Esophagus muscularis mucosa (tissue), 4 donors: ENCODE data around the gene PIN1.

Experiments used
- CTCF ChIP-seq, 3 experiments: fragments of 200-600 bp in 2 of 3; fragments of 450-650 bp in 1 of 3; sonication (generic) in 2 of 3; IDR thresholded peaks; one replicate each; pipeline ENCODE4 v1.5.1; 2017 to 2019; ENCODE audit warnings: antibody characterized with exemption in 3 of 3, mild to moderate bottlenecking in 2 of 3, moderate library complexity in 1 of 3
- EP300 ChIP-seq: sonication (generic); formaldehyde crosslinking; IDR thresholded peaks from one replicate; pipeline ENCODE4 v1.6.1; 2017; ENCODE audit warnings: antibody characterized with exemption
- POLR2A ChIP-seq: fragments of 450-650 bp; IDR thresholded peaks from one replicate; pipeline ENCODE4 v1.6.1; 2017; ENCODE audit warnings: antibody characterized with exemption, moderate library complexity, mild to moderate bottlenecking, low read depth
- POLR2AphosphoS5 ChIP-seq, 2 donors: sonication (generic); formaldehyde crosslinking; IDR thresholded peaks; one replicate each; pipeline ENCODE4 v1.6.1; 2017; ENCODE audit warnings: antibody characterized with exemption in 2 of 2

- no peak for TF ChIP-seq POLR2A
- no peak for TF ChIP-seq CTCF (IDR thresholded peaks at IDR 0.05)
- no peak for TF ChIP-seq POLR2AphosphoS5 (IDR thresholded peaks at IDR 0.05)
- TF ChIP-seq EP300: no peak
Observed at GRCh38 chr19:9865732-9866501, 30.8 kb downstream of the PIN1 start.
